Large intestine (tissue), 3 donors: ENCODE data around the gene SCUBE2. TPM values are rescaled to one million over a fixed set of nuclear protein-coding genes. Genes with fewer than 3 reads are reported as not detected.

Experiments used
- DNase-seq, 2 donors: peaks; one replicate each; pipeline versions ENCODE4 v3.0.0 to v3.0.0-alpha.2; 2013
- H3K27ac ChIP-seq: one replicate; pipeline ENCODE4 v1.5.1; 2013; ENCODE audit warnings: low read length
- H3K27me3 ChIP-seq: 2 replicates; pipeline ENCODE4 v1.6.1; 2013; ENCODE audit warnings: low read length; ENCODE audit not compliant: control insufficient read depth, insufficient read depth
- H3K36me3 ChIP-seq: 2 replicates; pipeline ENCODE4 v1.6.1; 2013; ENCODE audit warnings: low read length; ENCODE audit not compliant: control insufficient read depth, insufficient read depth
- H3K4me1 ChIP-seq: one replicate; pipeline ENCODE4 v1.6.1; 2013; ENCODE audit warnings: low read length; ENCODE audit not compliant: control insufficient read depth, insufficient read depth
- H3K4me3 ChIP-seq: one replicate; pipeline ENCODE4 v1.5.1; 2013; ENCODE audit warnings: low read length
- H3K9me3 ChIP-seq: one replicate; pipeline ENCODE4 v1.6.1; 2013; ENCODE audit warnings: mild to moderate bottlenecking, low read depth, low read length, moderate library complexity; ENCODE audit not compliant: control insufficient read depth
- WGBS: methylation state at CpG from one replicate; pipeline ENCODE4 v1.1.5; 2013; ENCODE audit warnings: low lambda C conversion rate; ENCODE audit not compliant: insufficient coverage; 5-methylcytosine and 5-hydroxymethylcytosine counted together
- polyA plus RNA-seq: library from polyadenylated mRNA; unstranded; fragments of 120-200 nt; gene quantifications from one replicate; pipeline ENCODE4 v1.2.1, GENCODE V29; 2013

SCUBE2 gene
- polyA plus RNA-seq, 1 donor: 10.7 TPM

DNA sequence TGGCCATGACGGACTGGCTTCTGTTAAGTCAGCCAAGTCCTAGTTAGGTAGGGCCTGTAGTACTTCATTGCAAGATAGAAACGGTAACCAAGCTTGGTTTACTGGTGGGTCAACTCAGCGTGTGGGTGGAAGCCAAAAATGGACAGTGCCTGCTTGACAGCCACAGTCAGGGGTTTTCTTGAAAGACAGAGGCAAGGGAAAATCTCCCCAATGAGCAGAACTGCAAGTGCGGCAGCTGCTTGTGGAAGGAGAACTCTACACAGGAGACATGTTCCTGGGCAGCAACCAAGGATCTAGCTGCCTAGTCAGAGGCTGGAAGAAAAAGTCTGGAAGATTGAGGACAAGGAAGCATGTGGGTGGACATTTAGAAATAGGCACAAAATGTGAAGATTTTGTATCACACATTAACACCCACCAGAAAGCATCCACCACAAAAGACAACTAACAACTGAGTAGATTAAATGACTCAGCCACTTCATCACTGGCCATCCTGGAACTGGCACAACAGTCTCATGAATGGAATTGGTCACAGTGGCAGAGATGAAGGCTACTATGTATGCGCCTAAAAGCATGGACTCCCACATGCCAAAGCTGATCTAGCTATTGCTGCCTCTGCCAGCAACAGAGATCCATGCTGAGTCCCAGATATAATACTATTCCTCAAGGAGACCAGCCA, 40.9 kb upstream of the SCUBE2 start:
- H3K27me3 ChIP-seq: no peaks in the 10 kb centered on the region
- WGBS: 100% methylated on average over 1 of the region's 5 CpGs
- no peak for DNase-seq
- no peaks in the 10 kb centered on the region for H3K9me3 ChIP-seq
- H3K4me1 ChIP-seq: no peaks in the 10 kb centered on the region
- H3K4me3 ChIP-seq: no peak overlapping the region
- H3K36me3 ChIP-seq: no peaks in the 10 kb centered on the region
- H3K27ac ChIP-seq: no peak overlapping the region

- no peaks in the 10 kb centered on the region for H3K36me3 ChIP-seq
- H3K27me3 ChIP-seq: no peaks in the 10 kb centered on the region
- no peak overlapping the region for H3K27ac ChIP-seq
- H3K4me1 ChIP-seq: no peaks in the 10 kb centered on the region
- H3K9me3 ChIP-seq: no peaks in the 10 kb centered on the region
- H3K4me3 ChIP-seq: no peak overlapping the region
- no CpG with 5 or more reads among the region's 1 CpG for WGBS
- no peak for DNase-seq
These were observed 38.9 kb upstream of the SCUBE2 start for GRCh38 chr11:9130297-9130696.

GRCh38 chr11:9126636-9127035, 35.2 kb upstream of the SCUBE2 start:
- WGBS: 80% methylated on average over 1 of the region's 2 CpGs
- no peaks in the 10 kb centered on the region for H3K4me1 ChIP-seq
- DNase-seq: no peak

GRCh38 chr11:9125185-9125886, 33.9 kb upstream of the SCUBE2 start:
- Histone ChIP-seq H3K4me1 (no peaks in the 10 kb centered on the region), H3K4me3 (no peak overlapping the region), H3K27me3 (no peaks in the 10 kb centered on the region), H3K9me3 (no peaks in the 10 kb centered on the region), H3K36me3 (no peaks in the 10 kb centered on the region), H3K27ac (no peak overlapping the region)
- no CpG with 5 or more reads among the region's 2 CpGs for WGBS
- DNase-seq: no peak

More at GRCh38 chr11:9126636-9127035, 35.2 kb upstream of the SCUBE2 start:
- H3K4me3 ChIP-seq: no peak overlapping the region
- H3K27me3 ChIP-seq: no peaks in the 10 kb centered on the region
- H3K9me3 ChIP-seq: no peaks in the 10 kb centered on the region
- H3K36me3 ChIP-seq: no peaks in the 10 kb centered on the region
- H3K27ac ChIP-seq: no peak overlapping the region

DNA sequence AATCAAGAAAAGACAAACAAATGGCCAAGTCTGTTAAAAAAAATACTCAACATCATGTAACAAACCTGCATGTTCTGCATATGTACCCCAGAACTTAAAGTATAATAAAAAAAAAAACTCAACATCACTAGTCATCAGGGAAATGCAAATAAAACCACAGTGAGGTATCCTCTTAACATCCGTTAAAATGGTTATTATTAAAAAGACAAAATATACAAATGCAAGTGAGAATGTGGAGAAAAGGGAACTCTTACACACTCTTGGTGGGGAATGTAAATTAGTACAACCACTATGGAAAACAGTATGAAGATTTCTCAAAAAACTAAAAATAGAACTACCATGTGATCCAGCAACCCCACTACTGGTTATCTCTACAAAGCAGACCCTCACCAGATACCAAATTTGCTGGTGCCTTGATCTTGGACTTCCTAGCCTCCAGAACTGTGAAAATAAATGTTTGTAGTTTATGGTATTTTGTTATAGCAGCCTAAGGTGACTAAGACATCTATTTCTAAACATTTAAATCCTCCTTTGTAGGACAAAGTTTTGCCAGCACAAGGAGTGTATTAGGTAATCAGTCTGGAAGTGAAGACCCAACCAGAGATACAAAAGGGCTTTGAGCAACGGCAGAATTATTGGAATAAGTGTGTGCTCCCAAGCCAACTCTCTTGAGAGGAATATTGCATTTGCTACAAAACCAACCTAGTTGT, 32.4 kb upstream of the SCUBE2 start:
- Histone ChIP-seq H3K27me3 (no peaks in the 10 kb centered on the region), H3K9me3 (no peaks in the 10 kb centered on the region)
- WGBS: 100% methylated on average over 1 of the region's 2 CpGs

GRCh38 chr11:9121469-9121796, 30.0 kb upstream of the SCUBE2 start:
- no peak for DNase-seq
- H3K4me3 ChIP-seq: no peak overlapping the region
- H3K27ac ChIP-seq: no peak overlapping the region
- H3K9me3 ChIP-seq: no peaks in the 10 kb centered on the region
- WGBS: 88% methylated on average over 1 of the region's 2 CpGs
- no peaks in the 10 kb centered on the region for H3K4me1 ChIP-seq
- H3K27me3 ChIP-seq: no peaks in the 10 kb centered on the region
- H3K36me3 ChIP-seq: no peaks in the 10 kb centered on the region

More for the DNA sequence above, 32.4 kb upstream of the SCUBE2 start:
- H3K4me3 ChIP-seq: no peak overlapping the region
- no peaks in the 10 kb centered on the region for H3K4me1 ChIP-seq
- no peaks in the 10 kb centered on the region for H3K36me3 ChIP-seq
- H3K27ac ChIP-seq: no peak overlapping the region
- DNase-seq: no peak

GRCh38 chr11:9120664-9121468, 29.5 kb upstream of the SCUBE2 start:
- no peaks in the 10 kb centered on the region for H3K27me3 ChIP-seq
- no peak overlapping the region for H3K4me3 ChIP-seq
- WGBS: no CpG with 5 or more reads among the region's 9 CpGs
- no peak overlapping the region for H3K27ac ChIP-seq
- H3K9me3 ChIP-seq: no peaks in the 10 kb centered on the region
- DNase-seq: no peak
- no peaks in the 10 kb centered on the region for H3K4me1 ChIP-seq
- H3K36me3 ChIP-seq: no peaks in the 10 kb centered on the region

- Histone ChIP-seq H3K9me3 (no peaks in the 10 kb centered on the region), H3K27ac (no peak overlapping the region), H3K27me3 (no peaks in the 10 kb centered on the region), H3K4me3 (no peak overlapping the region), H3K36me3 (no peaks in the 10 kb centered on the region), H3K4me1 (no peaks in the 10 kb centered on the region)
- WGBS: no CpG with 5 or more reads among the region's 2 CpGs
- DNase-seq: no peak
These were observed 26.9 kb upstream of the SCUBE2 start for GRCh38 chr11:9118277-9118676.

DNA sequence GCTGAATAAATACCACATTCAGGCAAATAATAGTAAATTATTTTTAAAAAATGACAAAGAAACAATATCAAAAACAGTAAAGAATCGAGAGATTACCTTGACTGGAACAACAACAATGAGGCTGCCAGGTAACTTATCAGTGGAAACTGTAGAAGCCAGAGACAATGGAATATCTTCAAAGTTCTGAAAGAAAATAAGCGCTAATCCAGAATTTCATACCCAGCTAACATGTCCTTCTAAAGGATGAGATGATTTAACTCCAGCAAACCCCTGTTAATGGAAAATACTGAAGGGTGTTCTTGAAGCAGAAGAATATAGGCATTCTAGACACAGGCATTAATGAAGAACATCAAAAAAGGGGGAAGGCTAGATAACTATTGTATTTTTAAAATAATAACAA, 20.7 kb upstream of the SCUBE2 start:
- H3K36me3 ChIP-seq: no peaks in the 10 kb centered on the region
- WGBS: 100% methylated on average over 2 of the region's 2 CpGs

More for the DNA sequence above, 20.7 kb upstream of the SCUBE2 start:
- no peaks in the 10 kb centered on the region for H3K4me1 ChIP-seq
- H3K4me3 ChIP-seq: no peak overlapping the region
- H3K27me3 ChIP-seq: no peaks in the 10 kb centered on the region
- no peak for DNase-seq
- H3K9me3 ChIP-seq: peaks cover 8% of the 10 kb centered on the region
- H3K27ac ChIP-seq: no peak overlapping the region
